Stimulated activated CD4-positive, alpha-beta T cell treated with anti-CD3 and anti-CD28 coated beads, TNF-alpha, amount 100 ng/mL, for 24 hours (primary cell): ENCODE measurements around the gene NTRK2.

Experiments used
- DNase-seq, 3 experiments: peaks; one replicate each; pipeline ENCODE4 v3.0.0-alpha.2; 2020; ENCODE audit warnings: low read depth in 3 of 3

The NTRK2 gene

GRCh38 chr9:84681516-84682285 lies 12.2 kb downstream of the NTRK2 start:
- DNase-seq, result no peak

GRCh38 chr9:84686068-84686467 lies 16.5 kb downstream of the NTRK2 start:
- DNase-seq, result no peak

GRCh38 chr9:84688956-84689355 lies 19.4 kb downstream of the NTRK2 start:
- no peak for DNase-seq

- DNase-seq, result no peak
Measured at GRCh38 chr9:84691634-84692033, 22.1 kb downstream of the NTRK2 start.

GRCh38 chr9:84694248-84694647 lies 24.7 kb downstream of the NTRK2 start:
- DNase-seq, result no peak

- DNase-seq, result no peak
Measured at GRCh38 chr9:84697042-84697441, 27.5 kb downstream of the NTRK2 start.

- peak in 1 of 3 experiments; percentile 41 for DNase-seq
Measured at GRCh38 chr9:84697509-84698114, 28.1 kb downstream of the NTRK2 start.

- no peak for DNase-seq
Measured at GRCh38 chr9:84698323-84698722, 28.8 kb downstream of the NTRK2 start.

GRCh38 chr9:84699984-84700383 lies 30.5 kb downstream of the NTRK2 start:
- DNase-seq, result no peak

- no peak for DNase-seq
Measured at GRCh38 chr9:84701801-84702200, 32.3 kb downstream of the NTRK2 start.

- DNase-seq, result no peak
Measured at GRCh38 chr9:84702471-84702870, 32.9 kb downstream of the NTRK2 start.

- DNase-seq, result no peak
Measured at GRCh38 chr9:84703793-84704192, 34.3 kb downstream of the NTRK2 start.

GRCh38 chr9:84705128-84705527 lies 35.6 kb downstream of the NTRK2 start:
- DNase-seq, result no peak

GRCh38 chr9:84708400-84708799 lies 38.9 kb downstream of the NTRK2 start:
- DNase-seq, result no peak

- DNase-seq, result no peak
Measured at GRCh38 chr9:84709056-84709455, 39.5 kb downstream of the NTRK2 start.

GRCh38 chr9:84710701-84711397 lies 41.3 kb downstream of the NTRK2 start:
- no peak for DNase-seq

- no peak for DNase-seq
Measured at GRCh38 chr9:84711398-84711777, 41.9 kb downstream of the NTRK2 start.

- DNase-seq, result no peak
Measured at GRCh38 chr9:84711936-84712335, 42.4 kb downstream of the NTRK2 start.

GRCh38 chr9:84716217-84716616 lies 46.7 kb downstream of the NTRK2 start:
- DNase-seq, result no peak

- DNase-seq, result no peak
Measured at GRCh38 chr9:84718476-84718875, 48.9 kb downstream of the NTRK2 start.

- DNase-seq, result no peak
Measured at GRCh38 chr9:84722388-84722989, 53.0 kb downstream of the NTRK2 start.

- no peak for DNase-seq
Measured at GRCh38 chr9:84723426-84723825, 53.9 kb downstream of the NTRK2 start.

- no peak for DNase-seq
Measured at GRCh38 chr9:84731696-84732095, 62.2 kb downstream of the NTRK2 start.
